HG02884 (cell line): Measurements from ENCODE around the gene RNF150.

ENCODE experiments used
- ATAC-seq: cut with Tn5 transposase; IDR thresholded peaks from one replicate; pipeline ENCODE4 v1.9.1; 2021; ENCODE audit warnings: mild to moderate bottlenecking, moderate library complexity; ENCODE audit not compliant: unreplicated experiment

The RNF150 gene

GRCh38 chr4:140986045-140986444 is 147.2 kb downstream of the RNF150 start:
- ATAC-seq = no peak

- ATAC-seq = no peak
Measured at GRCh38 chr4:140982613-140983340, 150.5 kb downstream of the RNF150 start.

GRCh38 chr4:140980426-140981200 is 152.7 kb downstream of the RNF150 start:
- no peak for ATAC-seq

- ATAC-seq = no peak
Measured at GRCh38 chr4:140976768-140977167, 156.5 kb downstream of the RNF150 start.

- ATAC-seq = no peak
Measured at GRCh38 chr4:140971077-140971792, 162.0 kb downstream of the RNF150 start.

GRCh38 chr4:140969296-140969695 is 164.0 kb downstream of the RNF150 start:
- no peak for ATAC-seq

- no peak for ATAC-seq
Measured at GRCh38 chr4:140968371-140968770, 164.9 kb downstream of the RNF150 start.

- no peak for ATAC-seq
Measured at GRCh38 chr4:140963883-140964282, 169.4 kb downstream of the RNF150 start.

- ATAC-seq = no peak
Measured at GRCh38 chr4:140955641-140956040, 177.6 kb downstream of the RNF150 start.

GRCh38 chr4:140952717-140953116 is 180.6 kb downstream of the RNF150 start:
- ATAC-seq = no peak

GRCh38 chr4:140947506-140947905 is 185.8 kb downstream of the RNF150 start:
- ATAC-seq = no peak

- ATAC-seq = no peak
Measured at GRCh38 chr4:140945106-140945505, 188.2 kb downstream of the RNF150 start.

- ATAC-seq = no peak
Measured at GRCh38 chr4:140944572-140944971, 188.7 kb downstream of the RNF150 start.

- ATAC-seq = no peak
Measured at GRCh38 chr4:140944199-140944515, 189.1 kb downstream of the RNF150 start.

- no peak for ATAC-seq
Measured at GRCh38 chr4:140943486-140944198, 189.6 kb downstream of the RNF150 start.

- no peak for ATAC-seq
Measured at GRCh38 chr4:140940589-140940988, 192.7 kb downstream of the RNF150 start.

GRCh38 chr4:140937866-140938265 is 195.4 kb downstream of the RNF150 start:
- no peak for ATAC-seq

- no peak for ATAC-seq
Measured at GRCh38 chr4:140935254-140935653, 198.0 kb downstream of the RNF150 start.

GRCh38 chr4:140932501-140933045 is 200.7 kb downstream of the RNF150 start:
- no peak for ATAC-seq

GRCh38 chr4:140931911-140932310 is 201.4 kb downstream of the RNF150 start:
- ATAC-seq = no peak

GRCh38 chr4:140930557-140930956 is 202.7 kb downstream of the RNF150 start:
- no peak for ATAC-seq
